ENCODE results near the gene SOX18.

GRCh38 chr20:64080813-64081623, 31.6 kb upstream of the SOX18 start:
- TF ChIP-seq POLR2A (IDR thresholded peaks at IDR 0.05; ENCODE audit: extremely low read depth, insufficient read length): no peak
- TF ChIP-seq CTCF (IDR thresholded peaks at IDR 0.05; ENCODE audit: low read depth, low read length): no peak
- TF ChIP-seq MAX (IDR thresholded peaks at IDR 0.05; ENCODE audit: low read depth, low read length): no peak
